Esophagus muscularis mucosa (tissue), 4 donors: Measurements from ENCODE around the gene TBX5. TPM values are rescaled to one million over a fixed set of nuclear protein-coding genes. Genes with fewer than 3 reads are reported as not detected.

Experiments
- DNase-seq: peaks from one replicate; pipeline ENCODE4 v3.0.0-alpha.2; 2017; ENCODE audit errors: extremely low spot score
- H3K27ac ChIP-seq, 4 donors: fragments of 200-600 bp; sonication (generic); replicated peaks in 1 of 4; 1 replicate in 3 of 4; 2 replicates in 1 of 4; pipeline ENCODE4 v1.5.1; 2016 to 2019; ENCODE audit warnings: mild to moderate bottlenecking in 1 of 4
- H3K27me3 ChIP-seq, 4 donors: fragments of 200-600 bp; sonication (generic); one replicate each; pipeline versions ENCODE4 v1.5.1 to v1.6.0; 2016 to 2019
- H3K36me3 ChIP-seq, 4 donors: fragments of 200-600 bp; sonication (generic); one replicate each; pipeline ENCODE4 v1.5.1; 2016 to 2019
- H3K4me1 ChIP-seq, 4 donors: fragments of 200-600 bp; sonication (generic); one replicate each; pipeline ENCODE4 v1.5.1; 2016 to 2019
- H3K4me3 ChIP-seq, 4 donors: fragments of 200-600 bp; sonication (generic); 1 replicate in 2 of 4; 2 replicates in 2 of 4; pipeline ENCODE4 v1.5.1; 2016 to 2019; ENCODE audit warnings: mild to moderate bottlenecking in 4 of 4, moderate library complexity in 1 of 4
- H3K9me3 ChIP-seq, 4 donors: fragments of 200-600 bp; sonication (generic); 1 replicate in 3 of 4; 2 replicates in 1 of 4; pipeline ENCODE4 v1.5.1; 2016 to 2019
- EP300 ChIP-seq: sonication (generic); formaldehyde crosslinking; IDR thresholded peaks from one replicate; pipeline ENCODE4 v1.6.1; 2017; ENCODE audit warnings: antibody characterized with exemption
- POLR2A ChIP-seq: fragments of 450-650 bp; IDR thresholded peaks from one replicate; pipeline ENCODE4 v1.6.1; 2017; ENCODE audit warnings: antibody characterized with exemption, moderate library complexity, mild to moderate bottlenecking, low read depth
- POLR2AphosphoS5 ChIP-seq, 2 donors: sonication (generic); formaldehyde crosslinking; IDR thresholded peaks; one replicate each; pipeline ENCODE4 v1.6.1; 2017; ENCODE audit warnings: antibody characterized with exemption in 2 of 2
- WGBS: methylation state at CpG from one replicate; pipeline ENCODE4 v1.1.5; 2018; 5-methylcytosine and 5-hydroxymethylcytosine counted together
- intact Hi-C: fragments of 100-400 bp; cut with DNase I; formaldehyde crosslinking; loops from one replicate; pipeline ENCODE4 v1.15.1; 2023
- total RNA-seq, 4 donors: library from RNA; depleted of rRNA; stranded (reverse); fragments of >200 nt; gene quantifications; one replicate each; pipeline versions ENCODE4 v1.1.0 to v1.2.1, GENCODE V29; 2016
- TF ChIP-seq, protein P1 (sequence below), 3 experiments: fragments of 200-600 bp in 2 of 3; fragments of 450-650 bp in 1 of 3; sonication (generic) in 2 of 3; IDR thresholded peaks; one replicate each; pipeline ENCODE4 v1.5.1; 2017 to 2019; ENCODE audit warnings: antibody characterized with exemption in 3 of 3, mild to moderate bottlenecking in 2 of 3, moderate library complexity in 1 of 3

The TBX5 gene
- total RNA-seq, 4 donors from 2014 or later, result 20.4 to 34.5 (median 26.2) TPM

DNA sequence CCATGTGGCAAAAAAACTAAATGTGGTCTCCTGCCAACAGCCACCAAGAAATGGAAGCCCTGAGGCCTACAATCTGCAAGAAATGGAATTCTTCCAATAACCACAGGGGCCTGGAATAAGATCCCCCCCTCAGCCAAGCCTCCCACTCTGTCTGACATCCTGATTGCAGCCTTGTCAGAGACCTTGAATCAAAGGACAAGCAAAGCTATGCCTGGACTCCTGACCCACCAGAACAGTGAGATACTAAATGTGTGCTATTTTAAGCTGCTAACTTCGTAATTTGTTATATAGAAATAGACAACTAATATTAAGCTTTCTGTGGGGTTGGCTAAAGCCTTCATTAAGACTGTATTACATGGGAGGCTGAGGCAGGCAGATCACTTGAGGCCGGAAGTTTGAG, 77.7 kb downstream of the TBX5 start:
- no peak overlapping the region for H3K27ac ChIP-seq
- H3K27me3 ChIP-seq, result peaks cover 0 to 7% (median 0%) of the 10 kb centered on the region in 4 donors
- intact Hi-C loops, result no loop called here
- no peak for DNase-seq
- WGBS, result 92% methylated on average over 2 of the region's 2 CpGs
- H3K9me3 ChIP-seq, result peaks cover 0 to 9% (median 8%) of the 10 kb centered on the region in 4 donors
- no peak for TF ChIP-seq POLR2A
- no peaks in the 10 kb centered on the region for H3K36me3 ChIP-seq
- H3K4me3 ChIP-seq, result no peak overlapping the region
- peaks cover 0 to 3% (median 0%) of the 10 kb centered on the region in 4 donors for H3K4me1 ChIP-seq

DNA sequence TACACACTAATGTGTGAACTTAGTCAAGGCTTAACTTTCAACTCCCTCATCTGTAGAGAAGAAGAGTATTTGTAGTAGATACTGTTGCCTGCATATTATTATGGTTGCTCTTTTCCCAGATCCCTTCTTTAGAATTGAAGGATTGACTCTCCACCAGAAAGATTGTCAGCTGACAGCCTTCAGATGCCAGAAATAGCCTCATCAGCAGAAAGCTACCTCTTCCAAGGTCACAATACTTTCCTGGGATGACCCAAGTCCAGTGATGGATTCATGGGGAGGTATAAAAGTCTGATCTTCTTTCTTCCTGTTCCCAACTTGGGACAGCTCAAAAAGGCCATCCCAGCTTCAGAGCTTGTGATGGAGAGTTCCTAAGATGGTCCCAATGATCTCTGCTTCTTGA, 78.2 kb downstream of the TBX5 start:
- H3K27ac ChIP-seq, result no peak overlapping the region
- peaks cover 0 to 7% (median 0%) of the 10 kb centered on the region in 4 donors for H3K27me3 ChIP-seq
- H3K9me3 ChIP-seq, result peaks cover 0 to 9% (median 8%) of the 10 kb centered on the region in 4 donors
- no peak for DNase-seq
- peaks cover 0 to 3% (median 0%) of the 10 kb centered on the region in 4 donors for H3K4me1 ChIP-seq
- H3K36me3 ChIP-seq, result no peaks in the 10 kb centered on the region
- no peak overlapping the region for H3K4me3 ChIP-seq
- TF ChIP-seq POLR2AphosphoS5 (IDR thresholded peaks at IDR 0.05) (no peak), EP300 (no peak), POLR2A (no peak)
- TF ChIP-seq, protein P1, sequence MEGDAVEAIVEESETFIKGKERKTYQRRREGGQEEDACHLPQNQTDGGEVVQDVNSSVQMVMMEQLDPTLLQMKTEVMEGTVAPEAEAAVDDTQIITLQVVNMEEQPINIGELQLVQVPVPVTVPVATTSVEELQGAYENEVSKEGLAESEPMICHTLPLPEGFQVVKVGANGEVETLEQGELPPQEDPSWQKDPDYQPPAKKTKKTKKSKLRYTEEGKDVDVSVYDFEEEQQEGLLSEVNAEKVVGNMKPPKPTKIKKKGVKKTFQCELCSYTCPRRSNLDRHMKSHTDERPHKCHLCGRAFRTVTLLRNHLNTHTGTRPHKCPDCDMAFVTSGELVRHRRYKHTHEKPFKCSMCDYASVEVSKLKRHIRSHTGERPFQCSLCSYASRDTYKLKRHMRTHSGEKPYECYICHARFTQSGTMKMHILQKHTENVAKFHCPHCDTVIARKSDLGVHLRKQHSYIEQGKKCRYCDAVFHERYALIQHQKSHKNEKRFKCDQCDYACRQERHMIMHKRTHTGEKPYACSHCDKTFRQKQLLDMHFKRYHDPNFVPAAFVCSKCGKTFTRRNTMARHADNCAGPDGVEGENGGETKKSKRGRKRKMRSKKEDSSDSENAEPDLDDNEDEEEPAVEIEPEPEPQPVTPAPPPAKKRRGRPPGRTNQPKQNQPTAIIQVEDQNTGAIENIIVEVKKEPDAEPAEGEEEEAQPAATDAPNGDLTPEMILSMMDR (IDR thresholded peaks at IDR 0.05), result no peak
- intact Hi-C loops, result no loop called here

DNA sequence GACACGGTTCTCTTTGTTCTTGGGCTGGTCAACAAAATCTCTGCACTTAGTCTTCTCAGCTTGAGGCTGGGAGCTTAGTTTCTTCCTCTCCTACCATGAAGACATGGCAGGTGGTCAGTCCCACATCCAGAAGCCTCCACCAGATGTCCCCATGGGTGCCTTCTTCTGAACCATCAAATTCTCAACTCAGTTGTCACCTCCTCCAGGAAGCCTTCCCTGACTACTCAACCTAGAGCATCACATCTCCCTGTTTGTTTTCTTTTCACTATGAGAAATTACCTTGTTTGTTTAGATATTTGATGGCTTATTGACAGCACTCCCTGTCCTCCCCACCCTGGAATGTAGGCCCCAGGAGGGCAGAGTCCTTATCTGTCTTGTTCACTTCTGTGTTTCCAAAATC, 84.4 kb downstream of the TBX5 start:
- H3K27ac ChIP-seq, result no peak overlapping the region
- H3K4me1 ChIP-seq, result no peaks in the 10 kb centered on the region
- no peak for DNase-seq
- peaks cover 0 to 4% (median 0%) of the 10 kb centered on the region in 4 donors for H3K27me3 ChIP-seq
- H3K9me3 ChIP-seq, result no peaks in the 10 kb centered on the region
- no peak overlapping the region for H3K4me3 ChIP-seq
- intact Hi-C loops, result no loop called here
- 100% methylated on average over 1 of the region's 1 CpG for WGBS
- H3K36me3 ChIP-seq, result no peaks in the 10 kb centered on the region
- TF ChIP-seq POLR2AphosphoS5 (IDR thresholded peaks at IDR 0.05), result no peak
- TF ChIP-seq EP300, result no peak
- no peak for TF ChIP-seq POLR2A
- TF ChIP-seq, protein P1 (IDR thresholded peaks at IDR 0.05), result no peak

DNA sequence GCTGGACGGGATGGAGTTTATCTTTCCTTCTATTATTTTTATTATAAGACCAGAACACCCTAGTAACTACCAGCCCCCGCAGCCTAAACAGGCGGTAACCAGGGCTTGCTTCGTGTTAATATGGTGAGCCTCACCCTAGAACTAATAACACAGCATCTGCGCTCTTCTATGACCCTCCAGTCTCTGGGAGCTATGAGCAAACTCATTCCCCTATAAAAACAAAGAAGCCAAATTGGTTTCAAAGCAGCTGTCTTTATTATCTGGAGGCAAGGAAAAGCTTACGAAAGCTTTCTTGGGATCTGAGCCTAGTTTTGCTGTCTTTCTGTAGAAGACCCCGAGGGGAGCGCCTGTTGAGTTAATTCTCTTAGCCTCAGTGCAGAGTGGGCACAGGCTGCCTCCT, 85.0 kb downstream of the TBX5 start:
- WGBS, result 83% methylated on average over 8 of the region's 8 CpGs
- H3K4me1 ChIP-seq, result no peaks in the 10 kb centered on the region
- no peaks in the 10 kb centered on the region for H3K36me3 ChIP-seq
- no peak for DNase-seq
- TF ChIP-seq, protein P1 (IDR thresholded peaks at IDR 0.05), result no peak
- TF ChIP-seq POLR2AphosphoS5 (IDR thresholded peaks at IDR 0.05) (no peak), POLR2A (no peak), EP300 (no peak)
- no peaks in the 10 kb centered on the region for H3K9me3 ChIP-seq
- no peak overlapping the region for H3K27ac ChIP-seq
- intact Hi-C loops, result no loop called here
- H3K4me3 ChIP-seq, result no peak overlapping the region
- no peaks in the 10 kb centered on the region for H3K27me3 ChIP-seq

DNA sequence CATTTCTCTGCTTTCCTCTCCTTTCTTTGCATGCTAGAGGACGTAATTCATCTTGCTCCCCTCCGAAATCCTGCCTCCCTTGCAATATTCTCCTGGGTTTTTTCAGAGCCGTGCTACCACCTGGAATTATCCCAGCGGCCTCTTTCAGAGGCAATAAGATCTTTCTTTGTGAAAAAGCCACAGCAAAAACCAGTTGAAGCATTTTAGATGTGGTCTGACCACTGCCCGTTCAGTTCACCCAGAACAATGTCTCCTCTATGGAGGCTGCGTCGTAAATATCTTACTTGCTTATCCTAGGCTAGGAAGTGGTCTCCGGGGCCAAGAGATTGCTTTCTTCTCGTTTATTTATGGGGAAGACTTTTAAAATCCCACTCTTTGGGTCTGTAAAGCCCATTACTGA, 85.8 kb downstream of the TBX5 start:
- no peaks in the 10 kb centered on the region for H3K9me3 ChIP-seq
- intact Hi-C loops, result no loop called here
- no peak for DNase-seq
- no peak overlapping the region for H3K4me3 ChIP-seq
- H3K4me1 ChIP-seq, result no peaks in the 10 kb centered on the region
- WGBS, result 77% methylated on average over 9 of the region's 9 CpGs
- H3K27me3 ChIP-seq, result no peaks in the 10 kb centered on the region
- H3K27ac ChIP-seq, result no peak overlapping the region
- no peaks in the 10 kb centered on the region for H3K36me3 ChIP-seq
- TF ChIP-seq, protein P1 (IDR thresholded peaks at IDR 0.05), result no peak
- TF ChIP-seq POLR2A (no peak), POLR2AphosphoS5 (IDR thresholded peaks at IDR 0.05) (no peak), EP300 (no peak)
